ENCODE measurements around the gene SF1. TPM values are rescaled to one million over a fixed set of nuclear protein-coding genes. Genes with fewer than 3 reads are reported as not detected.
"Not testable (repeated sequence)": the region's sequence is repeated elsewhere in the genome, so short reads cannot be mapped to it uniquely, and the experiment has no call there.

The SF1 gene
- total and polyA plus RNA-seq, 2 donors from 2014 or later: 87.5 to 320 TPM

GRCh38 chr11:64817476-64817875 lies 39.1 kb upstream of the SF1 start:
- intact Hi-C loops (cut with DNase I): no loop called here
- no peak for FAIRE-seq
- no peak for DNase-seq
- Histone ChIP-seq H3K4me1 (ENCODE audit: control insufficient read depth in 2 of 3, insufficient read depth in 2 of 3, low read depth in 1 of 3, low read length in 3 of 3) (no peaks in the 10 kb centered on the region), H3K9ac (ENCODE audit: low read length in 3 of 3) (no peak overlapping the region), H3K27ac (ENCODE audit: low read depth in 2 of 2, low read length in 2 of 2) (no peak overlapping the region), H3K9me3 (ENCODE audit: control insufficient read depth in 2 of 3, insufficient read depth in 1 of 3, low read length in 3 of 3) (no peaks in the 10 kb centered on the region), H3K36me3 (ENCODE audit: control insufficient read depth in 2 of 3, insufficient read depth in 3 of 3, low read length in 3 of 3) (no peaks in the 10 kb centered on the region), H3K4me3 (ENCODE audit: low read length in 3 of 3) (no peak overlapping the region), H3K27me3 (ENCODE audit: control insufficient read depth, insufficient read depth, low read length) (no peaks in the 10 kb centered on the region)
- no peak for TF ChIP-seq CTCF (IDR thresholded peaks at IDR 0.05; ENCODE audit: borderline replicate concordance, extremely low read depth, insufficient read depth)

- intact Hi-C loops (cut with DNase I); FAIRE-seq; H3K4me1 ChIP-seq (ENCODE audit: control insufficient read depth in 2 of 3, insufficient read depth in 2 of 3, low read depth in 1 of 3, low read length in 3 of 3); DNase-seq; H3K4me3 ChIP-seq (ENCODE audit: low read length in 3 of 3); H3K9me3 ChIP-seq (ENCODE audit: control insufficient read depth in 2 of 3, insufficient read depth in 1 of 3, low read length in 3 of 3); H3K27me3 ChIP-seq (ENCODE audit: control insufficient read depth, insufficient read depth, low read length); H3K36me3 ChIP-seq (ENCODE audit: control insufficient read depth in 2 of 3, insufficient read depth in 3 of 3, low read length in 3 of 3); H3K9ac ChIP-seq (ENCODE audit: low read length in 3 of 3); H3K27ac ChIP-seq (ENCODE audit: low read depth in 2 of 2, low read length in 2 of 2): not testable (repeated sequence)
These were observed 37.1 kb upstream of the SF1 start for GRCh38 chr11:64815433-64815832.

GRCh38 chr11:64814712-64815187 lies 36.4 kb upstream of the SF1 start:
- FAIRE-seq (no peak), DNase-seq (no peak)
- H3K27me3 ChIP-seq (ENCODE audit: control insufficient read depth, insufficient read depth, low read length): no peaks in the 10 kb centered on the region
- no peaks in the 10 kb centered on the region for H3K36me3 ChIP-seq (ENCODE audit: control insufficient read depth in 2 of 3, insufficient read depth in 3 of 3, low read length in 3 of 3)
- peaks cover 0 to under 1% (median 0%) of the 10 kb centered on the region in 3 donors for H3K4me1 ChIP-seq (ENCODE audit: control insufficient read depth in 2 of 3, insufficient read depth in 2 of 3, low read depth in 1 of 3, low read length in 3 of 3)
- no peak overlapping the region for H3K4me3 ChIP-seq (ENCODE audit: low read length in 3 of 3)
- no peak overlapping the region for H3K27ac ChIP-seq (ENCODE audit: low read depth in 2 of 2, low read length in 2 of 2)
- no peaks in the 10 kb centered on the region for H3K9me3 ChIP-seq (ENCODE audit: control insufficient read depth in 2 of 3, insufficient read depth in 1 of 3, low read length in 3 of 3)
- no peak overlapping the region for H3K9ac ChIP-seq (ENCODE audit: low read length in 3 of 3)
- no peak for TF ChIP-seq CTCF (IDR thresholded peaks at IDR 0.05; ENCODE audit: borderline replicate concordance, extremely low read depth, insufficient read depth)
- intact Hi-C loops (cut with DNase I): no loop called here

- no peak for DNase-seq
- Histone ChIP-seq H3K9me3 (ENCODE audit: control insufficient read depth in 2 of 3, insufficient read depth in 1 of 3, low read length in 3 of 3) (no peaks in the 10 kb centered on the region), H3K36me3 (ENCODE audit: control insufficient read depth in 2 of 3, insufficient read depth in 3 of 3, low read length in 3 of 3) (no peaks in the 10 kb centered on the region), H3K27me3 (ENCODE audit: control insufficient read depth, insufficient read depth, low read length) (no peaks in the 10 kb centered on the region), H3K27ac (ENCODE audit: low read depth in 2 of 2, low read length in 2 of 2) (no peak overlapping the region), H3K4me1 (ENCODE audit: control insufficient read depth in 2 of 3, insufficient read depth in 2 of 3, low read depth in 1 of 3, low read length in 3 of 3) (peaks cover 0 to 7% (median 4%) of the 10 kb centered on the region in 3 donors), H3K4me3 (ENCODE audit: low read length in 3 of 3) (no peak overlapping the region), H3K9ac (ENCODE audit: low read length in 3 of 3) (no peak overlapping the region)
- no peak for TF ChIP-seq CTCF (IDR thresholded peaks at IDR 0.05; ENCODE audit: borderline replicate concordance, extremely low read depth, insufficient read depth)
- no peak for FAIRE-seq
- intact Hi-C loops (cut with DNase I): no loop called here
These were observed 35.5 kb upstream of the SF1 start for GRCh38 chr11:64813826-64814225.

Data from kidney (tissue), 14 donors.